ENCODE measurements around the gene USP48.

GRCh38 chr1:21648352-21648730 is 134.6 kb downstream of the USP48 start:
- TF ChIP-seq CTCF (IDR thresholded peaks at IDR 0.05 in 8 of 11, conservative IDR thresholded peaks at IDR 0.05 in 3 of 11) (no peak), POLR2AphosphoS5 (IDR thresholded peaks at IDR 0.05) (no peak), POLR2A (IDR thresholded peaks at IDR 0.05) (no peak)

Measured in spleen (tissue), 7 donors.